GM12874 (cell line): ENCODE data around the gene ZC3HAV1.

Experiments used
- TF ChIP-seq, protein P1 (sequence below): IDR thresholded peaks from 2 replicates; pipeline ENCODE4 v1.5.1; 2011; ENCODE audit warnings: low read depth, mild to moderate bottlenecking, control low read depth, low read length, moderate library complexity; ENCODE audit not compliant: insufficient read depth

The ZC3HAV1 gene

GRCh38 chr7:139078399-139078798 is 31.1 kb downstream of the ZC3HAV1 start:
- TF ChIP-seq, protein P1, sequence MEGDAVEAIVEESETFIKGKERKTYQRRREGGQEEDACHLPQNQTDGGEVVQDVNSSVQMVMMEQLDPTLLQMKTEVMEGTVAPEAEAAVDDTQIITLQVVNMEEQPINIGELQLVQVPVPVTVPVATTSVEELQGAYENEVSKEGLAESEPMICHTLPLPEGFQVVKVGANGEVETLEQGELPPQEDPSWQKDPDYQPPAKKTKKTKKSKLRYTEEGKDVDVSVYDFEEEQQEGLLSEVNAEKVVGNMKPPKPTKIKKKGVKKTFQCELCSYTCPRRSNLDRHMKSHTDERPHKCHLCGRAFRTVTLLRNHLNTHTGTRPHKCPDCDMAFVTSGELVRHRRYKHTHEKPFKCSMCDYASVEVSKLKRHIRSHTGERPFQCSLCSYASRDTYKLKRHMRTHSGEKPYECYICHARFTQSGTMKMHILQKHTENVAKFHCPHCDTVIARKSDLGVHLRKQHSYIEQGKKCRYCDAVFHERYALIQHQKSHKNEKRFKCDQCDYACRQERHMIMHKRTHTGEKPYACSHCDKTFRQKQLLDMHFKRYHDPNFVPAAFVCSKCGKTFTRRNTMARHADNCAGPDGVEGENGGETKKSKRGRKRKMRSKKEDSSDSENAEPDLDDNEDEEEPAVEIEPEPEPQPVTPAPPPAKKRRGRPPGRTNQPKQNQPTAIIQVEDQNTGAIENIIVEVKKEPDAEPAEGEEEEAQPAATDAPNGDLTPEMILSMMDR = no peak

GRCh38 chr7:139075871-139076686 is 33.4 kb downstream of the ZC3HAV1 start:
- TF ChIP-seq, protein P1 = no peak

- TF ChIP-seq, protein P1 = peak; percentile 59
Measured at GRCh38 chr7:139075031-139075652, 34.4 kb downstream of the ZC3HAV1 start.

- TF ChIP-seq, protein P1 = no peak
Measured at GRCh38 chr7:139072796-139073195, 36.7 kb downstream of the ZC3HAV1 start.

DNA sequence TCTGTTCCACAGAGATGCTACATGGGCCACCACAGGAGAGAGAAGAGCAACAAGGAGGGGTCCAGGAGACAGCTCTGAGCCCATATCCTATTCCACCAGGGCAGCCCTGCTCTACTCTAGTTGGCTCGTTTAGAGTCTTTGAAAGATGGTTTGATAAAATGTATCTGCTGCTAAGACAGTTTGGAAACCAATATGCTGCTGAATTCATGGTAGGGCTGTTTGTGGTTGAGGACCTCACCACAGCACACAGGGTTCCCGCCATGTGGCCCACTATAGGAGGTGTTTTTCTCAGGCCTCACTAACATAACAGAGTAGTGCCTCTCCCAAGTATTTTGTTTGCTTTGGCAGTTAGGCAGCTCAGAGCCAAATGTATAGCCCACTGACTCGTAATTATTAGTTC is 37.8 kb downstream of the ZC3HAV1 start:
- TF ChIP-seq, protein P1 = no peak

DNA sequence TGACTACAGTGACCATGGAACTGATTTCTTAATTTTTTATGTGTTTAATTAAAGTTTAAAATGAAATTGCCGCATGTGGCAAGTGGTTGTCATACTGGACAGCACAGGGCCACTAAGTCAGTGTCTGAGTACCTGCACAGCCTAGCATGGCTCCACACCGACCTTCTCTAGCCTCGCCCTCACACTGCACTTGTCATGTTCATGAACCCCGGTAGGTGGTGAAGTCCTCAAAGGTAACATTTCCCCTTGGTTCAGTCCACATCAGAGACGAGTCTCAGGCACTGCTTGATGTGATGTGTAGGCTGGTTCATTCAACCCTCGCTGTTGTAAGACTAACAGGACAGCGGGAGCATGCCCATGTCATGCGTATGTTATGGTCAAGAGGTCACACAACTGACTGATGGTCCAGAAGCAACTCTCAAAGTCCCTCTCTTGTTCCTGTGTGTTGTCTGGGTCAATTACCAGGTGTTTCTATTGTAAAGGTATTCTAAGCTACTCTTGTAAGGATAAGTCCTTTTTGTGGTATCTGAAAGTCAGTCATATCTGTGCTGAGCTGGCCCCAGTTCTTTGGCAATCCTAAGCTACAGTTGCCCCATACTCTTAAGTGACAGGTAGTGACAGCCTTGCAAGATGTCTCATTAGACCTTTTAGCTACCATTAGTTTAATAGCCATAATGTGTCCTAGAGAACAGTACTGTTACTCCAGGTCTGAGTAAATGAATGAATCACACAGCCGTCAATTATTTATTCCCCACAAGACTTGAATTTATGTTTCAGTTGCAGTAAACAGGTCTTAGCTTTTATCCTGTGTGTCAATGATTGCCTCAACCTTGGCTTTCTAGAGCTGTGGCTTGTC is 40.7 kb downstream of the ZC3HAV1 start:
- TF ChIP-seq, protein P1 = no peak

DNA sequence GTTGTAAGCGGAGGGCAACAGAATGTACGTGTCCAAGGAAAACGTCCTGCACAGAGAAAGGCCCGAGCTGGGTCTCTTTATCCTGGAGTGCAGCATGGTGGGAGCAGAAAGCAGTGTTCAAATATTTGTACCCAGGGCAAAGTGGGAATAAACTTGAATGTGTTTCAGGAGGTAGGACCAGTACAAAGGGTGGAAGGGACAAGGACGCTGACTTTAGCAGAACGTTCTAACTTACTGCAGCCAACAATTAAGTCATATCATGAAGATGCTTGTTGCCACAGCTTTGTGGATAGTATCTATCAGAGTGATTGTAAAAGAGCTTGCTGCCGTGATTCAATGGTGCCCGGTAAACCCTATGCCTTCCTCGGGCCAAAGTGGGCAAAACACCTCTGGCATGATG is 43.2 kb downstream of the ZC3HAV1 start:
- TF ChIP-seq, protein P1 = no peak
